Measurements from ENCODE around the gene IRAK1. TPM values are rescaled to one million over a fixed set of nuclear protein-coding genes. Genes with fewer than 3 reads are reported as not detected.

IRAK1 gene
- polyA plus RNA-seq, 5 donors = 41.6 to 74.9 (median 48.0) TPM

DNA sequence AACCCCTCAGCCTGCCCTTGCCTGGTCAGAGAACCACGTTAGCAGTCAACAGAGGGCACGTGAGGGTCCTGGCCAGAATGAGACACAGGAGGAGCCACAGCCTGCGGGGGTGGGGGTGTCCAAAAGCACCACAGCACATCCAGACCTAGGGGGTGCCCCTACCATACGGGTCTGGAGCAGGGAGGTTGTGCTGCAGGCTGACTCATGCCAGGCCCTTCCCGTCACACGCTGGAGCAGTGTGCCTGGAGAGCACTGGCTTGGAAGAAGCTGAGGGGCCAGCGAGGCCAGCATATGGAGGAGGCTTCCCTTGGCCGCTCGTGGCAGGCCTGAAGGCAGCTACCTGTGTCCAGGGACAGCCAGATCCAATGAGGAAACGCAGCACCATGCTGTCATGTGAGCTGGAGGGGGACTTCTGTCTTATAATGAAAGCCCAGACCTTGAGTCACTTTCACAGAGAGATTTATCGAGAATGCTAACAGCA lies 1.5 kb upstream of the IRAK1 start:
- no peak for DNase-seq

DNA sequence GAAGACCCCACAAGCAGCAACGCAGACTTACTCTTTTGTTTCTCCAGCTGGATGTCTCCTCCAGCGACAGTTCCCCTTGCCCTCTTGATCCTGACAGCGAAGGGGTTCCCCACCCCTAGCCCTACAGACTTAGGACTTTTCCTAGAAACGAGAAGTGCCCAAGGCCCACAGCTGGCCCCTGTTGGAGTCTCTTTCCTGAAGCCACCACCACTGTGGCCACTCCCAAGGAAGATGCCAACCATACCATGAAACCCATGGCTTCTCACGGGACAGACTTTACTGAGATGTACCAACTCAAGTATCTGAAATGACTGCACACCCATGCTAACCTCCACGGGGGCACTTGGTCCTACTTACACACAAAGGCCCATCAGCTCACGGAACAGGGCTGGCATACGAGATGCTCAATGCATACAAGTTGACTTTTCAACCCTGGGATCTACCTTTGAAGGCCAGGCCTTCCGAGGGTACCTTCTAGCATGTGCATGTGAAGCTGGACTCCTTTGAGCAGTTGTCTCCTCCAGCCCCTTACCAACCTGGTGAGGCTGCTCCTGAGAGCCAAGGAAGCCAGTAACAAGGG lies 924 bp upstream of the IRAK1 start:
- DNase-seq = no peak

DNA sequence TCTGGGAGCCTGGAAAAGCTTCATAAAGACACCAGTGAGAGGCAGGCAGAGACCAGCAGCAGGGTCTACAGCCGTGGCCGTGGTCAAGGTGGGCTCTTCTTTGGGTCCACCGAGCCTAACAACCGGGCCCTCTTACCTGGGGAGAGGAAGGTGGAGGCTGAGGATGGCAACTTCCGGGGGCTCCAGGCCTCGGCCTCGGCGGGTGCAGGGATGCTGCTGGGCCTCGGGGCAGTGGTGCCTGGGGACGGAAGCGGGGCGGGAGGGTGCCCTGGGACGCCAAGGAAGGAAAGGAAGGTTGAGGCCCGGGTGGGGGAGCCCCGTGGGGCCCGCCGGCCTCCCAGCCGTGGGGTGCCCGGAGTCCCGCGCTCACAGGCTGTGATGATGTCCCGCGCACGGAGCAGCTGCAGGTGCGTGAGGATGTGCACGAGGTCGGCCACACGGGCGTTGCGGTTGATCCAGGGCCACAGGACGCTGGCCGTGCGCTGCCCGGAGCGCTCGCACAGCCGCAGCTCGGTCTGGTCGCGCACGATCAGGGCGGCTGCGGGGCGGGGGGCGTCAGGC lies 561 bp downstream of the IRAK1 start:
- no peak for DNase-seq

DNA sequence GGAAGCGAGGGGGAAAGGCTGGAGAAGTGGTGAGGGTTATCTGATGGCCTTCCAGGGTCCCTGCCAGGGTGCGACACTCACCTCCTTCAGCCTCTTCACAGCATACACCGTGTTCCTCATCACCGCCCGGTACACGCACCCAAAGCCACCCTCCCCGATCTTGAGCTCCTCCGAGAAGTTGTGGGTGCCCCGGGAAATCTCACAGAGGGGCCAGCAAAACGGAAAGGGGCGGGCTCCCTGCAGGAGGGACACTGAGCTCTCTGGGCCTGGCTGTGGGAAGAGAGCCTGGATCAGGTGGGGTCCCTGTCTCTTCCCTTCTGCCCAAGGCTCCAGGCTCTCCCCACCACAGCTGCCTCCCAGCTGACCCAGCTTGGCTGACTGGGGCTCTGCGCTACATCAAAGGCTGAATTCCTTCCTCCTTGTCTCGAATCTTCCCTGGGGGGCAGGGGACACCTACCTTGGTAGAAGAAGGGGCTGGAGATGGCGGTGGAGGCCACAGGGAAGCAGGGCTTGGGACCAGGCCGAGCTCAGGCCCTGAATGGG lies 1.1 kb downstream of the IRAK1 start:
- no peak for DNase-seq

DNA sequence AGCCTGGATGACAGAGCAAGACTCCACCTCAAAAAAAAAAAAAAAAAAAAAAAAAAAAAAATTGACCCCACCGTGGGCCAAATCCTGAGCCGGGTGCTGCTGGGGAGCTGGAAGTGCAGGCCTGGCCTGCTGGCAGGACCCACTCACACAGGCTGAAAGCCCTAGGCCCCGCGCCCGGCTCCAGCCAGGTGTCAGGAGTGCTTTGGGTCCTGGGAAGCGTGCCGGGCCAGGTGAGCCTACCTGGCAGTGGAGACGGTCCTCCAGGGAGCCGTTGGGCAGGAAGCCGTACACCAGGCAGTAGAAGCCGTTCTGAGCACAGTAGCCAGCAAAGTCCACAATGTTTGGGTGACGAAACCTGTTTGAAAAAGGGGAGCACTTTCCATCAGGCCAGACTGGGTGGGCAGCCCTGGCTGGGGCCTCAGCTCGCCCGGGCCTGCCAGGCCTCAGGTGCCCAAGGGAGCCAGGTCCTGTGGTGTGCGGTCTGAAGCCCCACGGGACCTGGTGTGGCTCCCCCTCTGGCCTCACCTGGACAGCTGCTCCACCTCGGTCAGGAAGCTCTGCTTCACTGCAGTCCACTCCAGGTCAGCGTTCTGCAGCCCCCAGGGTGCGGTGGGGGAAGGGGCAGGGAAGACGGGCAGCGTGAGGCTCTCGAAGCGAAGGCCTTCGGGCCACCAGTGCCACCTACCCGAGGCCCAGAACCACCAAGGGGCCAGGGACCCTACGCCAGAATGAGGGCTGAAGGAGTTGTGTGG lies 1.8 kb downstream of the IRAK1 start:
- DNase-seq = no peak

- no peak for DNase-seq
These were observed 3.2 kb downstream of the IRAK1 start for GRCh38 chrX:154016366-154017076.

DNA sequence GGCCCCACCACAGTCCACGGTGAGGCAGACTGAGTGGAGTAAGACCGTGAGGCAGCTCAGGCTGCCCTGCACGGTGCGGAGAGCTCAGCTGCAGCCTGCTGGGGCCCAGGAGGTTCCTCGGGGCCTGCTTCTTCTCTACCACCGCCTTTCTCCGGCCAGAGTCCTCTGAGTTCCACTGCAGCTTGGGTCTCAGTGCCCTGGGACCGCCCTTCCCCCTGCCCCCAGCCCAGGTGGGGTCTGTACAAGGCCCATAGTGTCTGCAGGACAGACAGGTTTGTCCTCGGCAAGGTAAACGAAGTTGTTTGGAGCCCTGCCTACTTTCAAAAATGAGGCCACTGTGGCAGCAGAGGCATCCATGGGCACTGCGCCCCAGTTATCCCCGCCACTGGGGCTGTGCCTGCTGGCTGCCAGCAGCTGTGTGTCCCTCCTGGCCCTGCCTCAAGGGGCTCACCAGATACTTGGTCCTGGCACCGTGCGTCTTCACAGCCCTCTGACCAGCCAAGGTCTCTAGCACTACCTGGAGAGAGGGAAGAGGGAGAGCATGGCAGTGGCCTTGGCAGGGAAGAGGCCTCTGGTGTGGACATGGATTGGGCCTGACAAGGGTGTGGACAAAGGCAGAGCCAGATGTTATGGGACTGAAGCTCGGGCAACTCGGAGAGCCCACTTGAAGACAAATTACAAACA lies 4.0 kb downstream of the IRAK1 start:
- DNase-seq = no peak

- DNase-seq = no peak
These were observed 5.0 kb downstream of the IRAK1 start for GRCh38 chrX:154014429-154015380.

DNA sequence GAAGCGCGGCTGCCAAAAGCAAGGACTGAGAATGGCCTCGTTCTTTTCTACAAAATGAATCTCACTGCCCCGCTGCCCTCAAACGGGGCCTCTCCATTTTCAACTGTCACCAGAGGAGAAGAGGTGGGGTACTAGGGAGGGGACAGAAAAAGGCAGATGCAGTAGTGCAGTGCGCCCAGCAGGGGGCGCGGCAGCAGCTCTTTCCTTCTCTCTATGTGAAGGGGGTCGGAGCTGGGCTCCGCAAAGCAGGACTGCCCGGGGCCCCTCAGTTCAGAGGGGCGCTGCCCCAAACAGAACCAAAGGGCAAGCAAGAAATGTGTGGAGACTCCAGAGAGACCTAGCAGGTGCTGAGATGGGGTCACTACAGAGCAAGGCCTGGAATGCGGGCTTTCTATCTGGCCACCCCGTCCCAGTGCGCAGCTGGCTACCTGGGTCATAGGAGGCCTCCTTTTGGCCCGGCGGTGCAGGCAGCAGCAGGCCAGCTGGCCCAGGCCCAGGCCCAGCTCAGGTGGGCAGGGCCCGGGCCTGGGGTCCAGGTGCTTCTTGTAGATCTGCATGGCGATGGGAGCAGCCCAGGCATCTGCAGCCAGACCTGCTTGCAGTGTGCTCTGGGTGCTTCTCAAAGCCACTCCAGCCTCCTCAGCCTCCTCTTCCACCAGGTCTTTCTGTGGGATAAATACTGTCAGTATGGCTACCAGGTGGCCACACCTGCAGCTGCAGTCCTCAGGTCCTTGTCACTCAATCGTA lies 5.9 kb downstream of the IRAK1 start:
- peak in 1 of 2 donors; percentile 33 for DNase-seq

GRCh38 chrX:154013001-154013421 lies 6.7 kb downstream of the IRAK1 start:
- no peak for DNase-seq

DNA sequence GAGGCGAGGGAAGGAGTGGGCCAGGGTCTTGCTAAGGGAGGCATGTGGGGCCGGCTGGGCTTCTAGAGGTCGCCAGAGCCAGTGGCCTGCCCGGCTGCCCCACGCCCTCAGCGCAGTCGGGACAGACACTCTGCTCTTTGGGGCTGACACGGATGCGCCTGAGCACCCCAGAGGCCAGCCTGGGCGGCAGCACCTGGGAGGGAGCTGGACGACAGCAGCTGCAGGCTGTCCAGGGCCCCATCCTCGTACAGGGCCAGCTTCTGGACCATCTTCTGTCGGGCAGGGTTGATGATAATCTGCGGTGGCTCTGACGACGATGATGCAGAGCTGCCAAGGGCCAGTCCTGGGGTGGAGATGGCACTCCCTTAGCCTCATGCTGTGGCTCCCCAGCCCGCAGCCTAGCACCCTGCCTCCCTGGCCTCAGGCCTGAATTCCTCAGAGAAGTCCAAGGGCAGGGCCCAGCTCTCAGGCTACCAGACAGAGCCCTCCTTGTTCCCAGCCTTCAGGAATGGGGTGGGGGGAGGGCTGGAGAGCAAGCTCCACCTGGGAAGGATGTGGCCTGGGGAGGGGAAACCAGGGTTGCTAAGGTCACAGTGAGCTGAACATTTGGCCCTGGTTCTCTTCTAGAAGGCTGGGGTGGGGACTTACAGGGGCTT lies 7.2 kb downstream of the IRAK1 start:
- no peak for DNase-seq

- no peak for DNase-seq
These were observed 8.0 kb downstream of the IRAK1 start for GRCh38 chrX:154011376-154012335.

DNA sequence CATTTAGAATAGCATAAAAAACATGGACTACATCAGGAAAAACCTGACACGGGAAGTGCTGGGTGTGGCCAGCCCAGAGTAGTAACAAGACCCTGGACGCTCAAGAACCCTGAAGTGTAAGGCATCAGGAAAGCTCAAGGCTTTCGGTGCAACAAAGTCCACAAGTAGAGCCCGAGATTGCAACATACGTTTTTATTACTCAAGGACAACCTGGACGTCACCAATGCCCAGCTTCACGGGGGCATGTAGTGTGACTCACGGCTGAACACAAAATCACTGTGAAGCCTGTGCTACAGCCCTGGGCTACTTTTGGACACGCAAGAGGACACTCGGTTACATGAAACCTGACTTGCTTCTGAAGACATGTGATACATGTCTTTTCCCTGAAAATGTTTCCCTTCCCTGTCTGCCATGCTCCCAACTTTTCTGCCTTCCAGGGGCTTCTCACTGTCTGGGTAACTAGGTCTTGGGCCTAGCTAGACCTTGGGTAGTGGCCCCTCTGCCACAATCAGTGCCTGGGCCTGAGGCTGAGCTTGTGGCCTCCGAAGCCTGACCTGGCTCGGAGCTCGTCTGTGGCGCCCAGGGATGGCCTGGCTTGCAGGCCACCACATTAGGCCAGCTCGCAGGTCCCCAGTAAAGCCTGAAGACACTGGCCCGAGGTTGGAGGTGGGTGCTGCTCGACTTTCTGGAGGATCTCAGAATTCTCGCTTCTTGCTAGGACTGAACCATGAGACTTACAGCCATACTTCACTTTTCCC lies 9.2 kb downstream of the IRAK1 start:
- DNase-seq = no peak

- DNase-seq = no peak
These were observed 11.2 kb downstream of the IRAK1 start for GRCh38 chrX:154008521-154008920.

DNA sequence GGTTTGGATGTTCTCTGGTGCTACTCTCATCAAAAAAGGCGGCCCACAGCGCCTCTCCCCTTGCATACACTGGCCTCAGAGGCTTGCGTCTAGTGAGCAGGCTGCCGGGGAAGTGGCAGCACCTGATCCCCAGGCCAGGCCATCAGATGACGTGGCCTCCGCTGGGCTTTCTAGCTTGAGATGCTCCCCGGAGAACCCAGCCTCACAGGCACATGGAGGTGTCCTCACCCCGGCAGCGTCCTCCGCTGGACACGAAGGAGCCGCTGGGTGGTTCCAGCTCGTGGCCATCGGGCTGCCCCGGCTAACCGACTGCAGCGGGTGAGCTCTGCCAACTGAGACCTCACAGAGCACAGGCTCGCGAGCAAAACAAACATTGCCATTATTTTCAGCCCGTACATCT lies 12.8 kb downstream of the IRAK1 start:
- no peak for DNase-seq

DNA sequence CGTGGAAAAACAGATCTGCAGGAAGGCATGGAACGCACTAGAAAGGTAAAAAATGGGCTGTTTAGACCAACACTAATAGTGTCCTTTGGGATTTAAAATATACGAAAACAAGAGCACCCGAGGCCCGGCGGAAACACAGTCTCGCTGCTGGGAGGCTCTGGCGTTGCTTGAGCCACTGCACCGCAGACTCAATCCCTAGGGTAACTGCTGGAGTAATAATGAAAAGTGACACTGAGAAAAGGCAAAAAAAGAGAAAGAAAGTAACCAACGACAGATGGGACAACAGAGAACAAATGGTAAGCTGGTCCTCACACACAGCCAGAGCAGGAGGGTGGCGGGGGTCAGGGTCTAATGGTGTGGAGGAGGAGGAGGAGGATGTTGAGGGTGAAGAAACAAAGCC lies 15.4 kb downstream of the IRAK1 start:
- no peak for DNase-seq

DNA sequence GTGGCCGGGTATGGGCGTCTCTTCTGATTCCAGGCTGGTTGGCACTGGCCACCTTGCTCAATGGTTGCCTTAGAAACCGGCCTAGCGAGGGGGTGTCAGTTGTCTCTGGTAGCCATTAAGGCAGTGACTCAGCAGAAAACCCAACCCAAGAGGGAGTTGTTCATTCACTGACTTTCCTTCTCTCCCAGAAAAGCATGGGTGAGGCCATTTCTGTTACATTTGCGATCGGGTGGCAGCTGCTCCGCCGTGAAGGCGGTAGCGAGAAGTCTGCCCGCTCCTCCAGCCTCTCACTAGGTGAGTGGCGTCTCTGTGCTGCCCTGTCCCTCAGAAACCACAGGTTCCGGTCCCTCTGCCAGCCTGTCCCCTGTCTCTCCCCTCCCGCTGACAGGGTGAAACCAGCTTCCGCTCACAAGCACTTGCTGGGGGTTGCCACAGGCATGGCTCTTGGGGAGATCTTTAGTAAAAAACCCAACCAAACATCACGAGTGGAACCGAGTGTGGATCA lies 17.4 kb downstream of the IRAK1 start:
- DNase-seq = no peak

All from right lung (tissue), 5 donors.